Smooth muscle cell (in vitro differentiated cells): Measurements from ENCODE around the gene CYB5A. TPM values are rescaled to one million over a fixed set of nuclear protein-coding genes. Genes with fewer than 3 reads are reported as not detected.
A peak's percentile ranks its signal among the peaks of the same experiment; 100 is the strongest.

Source experiments
- DNase-seq: peaks from one replicate; lab custom pipeline; 2025; ENCODE audit not compliant: unreplicated experiment; lab: John Stamatoyannopoulos, UW
- H2AFZ ChIP-seq: fragments of 200-600 bp; sonication (generic); 2 replicates; pipeline ENCODE4 v1.6.0; 2016; ENCODE audit warnings: antibody characterized with exemption, low read depth, mild to moderate bottlenecking
- H3F3A ChIP-seq: fragments of 200-600 bp; sonication (generic); 2 replicates; pipeline ENCODE4 v1.6.0; 2017; ENCODE audit warnings: antibody characterized with exemption, low read depth
- H3K27ac ChIP-seq: fragments of 200-600 bp; sonication (generic); 2 replicates; pipeline ENCODE4 v1.5.1; 2016; ENCODE audit warnings: low read depth, mild to moderate bottlenecking
- H3K27me3 ChIP-seq: fragments of 200-600 bp; sonication (generic); 2 replicates; pipeline ENCODE4 v1.6.1; 2016; ENCODE audit warnings: low read depth, mild to moderate bottlenecking
- H3K36me3 ChIP-seq: fragments of 200-600 bp; sonication (generic); 2 replicates; pipeline ENCODE4 v1.5.1; 2016; ENCODE audit warnings: low read depth
- H3K4me1 ChIP-seq: fragments of 200-600 bp; sonication (generic); 2 replicates; pipeline ENCODE4 v1.5.1; 2016; ENCODE audit warnings: low read depth
- H3K4me2 ChIP-seq: fragments of 200-600 bp; sonication (generic); 2 replicates; pipeline ENCODE4 v1.6.0; 2016; ENCODE audit warnings: mild to moderate bottlenecking
- H3K4me3 ChIP-seq: fragments of 200-600 bp; sonication (generic); 2 replicates; pipeline ENCODE4 v1.5.1; 2016; ENCODE audit warnings: mild to moderate bottlenecking
- H3K79me2 ChIP-seq: fragments of 200-600 bp; sonication (generic); 2 replicates; pipeline ENCODE4 v1.6.0; 2016; ENCODE audit warnings: low read depth, mild to moderate bottlenecking
- H3K9ac ChIP-seq: fragments of 200-600 bp; sonication (generic); 2 replicates; pipeline ENCODE4 v1.6.0; 2016; ENCODE audit warnings: low read depth
- H3K9me3 ChIP-seq: fragments of 200-600 bp; sonication (generic); replicated peaks from 2 replicates; pipeline ENCODE4 v1.5.1; 2016; ENCODE audit warnings: low read depth
- H4K20me1 ChIP-seq: fragments of 200-600 bp; sonication (generic); 2 replicates; pipeline ENCODE4 v1.6.0; 2016; ENCODE audit warnings: low read depth
- CTCF ChIP-seq: fragments of 200-600 bp; sonication (generic); IDR thresholded peaks from 2 replicates; pipeline ENCODE4 v1.5.1; 2017; ENCODE audit warnings: borderline replicate concordance, mild to moderate bottlenecking, antibody characterized with exemption; ENCODE audit not compliant: insufficient read depth, poor library complexity, severe bottlenecking
- WGBS: methylation state at CpG from one replicate; pipeline ENCODE4 v1.1.7; 2016; ENCODE audit warnings: low lambda C conversion rate; 5-methylcytosine and 5-hydroxymethylcytosine counted together
- polyA plus RNA-seq: library from polyadenylated mRNA; unstranded; fragments of >200 nt; fragmentation: Nextera tagmentation; extraction: Ambion mirVana; gene quantifications from 2 replicates; pipeline ENCODE4 v1.2.1, GENCODE V29; 2016
- total RNA-seq: library from RNA; depleted of rRNA; stranded (reverse); fragments of >200 nt; gene quantifications from 2 replicates; pipeline ENCODE4 v1.2.3, GENCODE V29; 2014

CYB5A gene
- total and polyA plus RNA-seq, 2 experiments from 2014 or later: 52.8 to 83.2 TPM

DNA sequence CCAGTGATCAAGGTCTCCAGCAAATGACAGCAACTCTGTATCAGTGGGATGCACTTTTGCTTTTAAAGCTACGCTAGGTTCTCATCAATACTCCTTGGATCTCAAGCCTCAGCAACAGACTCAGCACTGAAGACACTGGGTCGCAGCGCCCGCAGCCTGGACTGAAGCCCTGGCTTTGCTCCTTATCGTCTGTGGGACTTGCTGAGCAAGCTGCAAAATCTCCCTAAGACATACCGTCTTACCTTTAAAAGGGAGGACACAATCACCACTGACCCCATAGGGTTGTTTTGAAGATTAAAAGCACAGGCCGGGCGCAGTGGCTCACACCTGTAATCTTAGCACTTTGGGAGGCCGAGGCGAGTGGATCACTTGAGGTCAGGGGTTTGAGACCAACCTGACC lies 8.1 kb downstream of the CYB5A start:
- Histone ChIP-seq H3K9ac (no peak overlapping the region), H3K27ac (no peak overlapping the region), H3F3A (no peaks in the 10 kb centered on the region), H3K79me2 (peaks cover 46% of the 10 kb centered on the region), H3K4me2 (no peak overlapping the region), H3K27me3 (no peaks in the 10 kb centered on the region), H4K20me1 (peaks cover 5% of the 10 kb centered on the region), H3K9me3 (no peaks in the 10 kb centered on the region), H3K36me3 (no peaks in the 10 kb centered on the region), H2AFZ (no peak overlapping the region), H3K4me1 (peaks cover 12% of the 10 kb centered on the region), H3K4me3 (no peak overlapping the region)
- 66% methylated on average over 10 of the region's 10 CpGs for WGBS
- no peak for DNase-seq
- no peak for TF ChIP-seq CTCF

GRCh38 chr18:74282755-74283554 lies 8.8 kb downstream of the CYB5A start:
- Histone ChIP-seq H3K36me3 (no peaks in the 10 kb centered on the region), H4K20me1 (peaks cover 5% of the 10 kb centered on the region), H3K4me3 (no peak overlapping the region), H3K27me3 (no peaks in the 10 kb centered on the region), H3K4me2 (peak overlapping the region; percentile 22), H3K27ac (no peak overlapping the region), H3K4me1 (peaks cover 12% of the 10 kb centered on the region), H3F3A (no peaks in the 10 kb centered on the region), H2AFZ (no peak overlapping the region), H3K79me2 (peaks cover 53% of the 10 kb centered on the region), H3K9ac (no peak overlapping the region), H3K9me3 (no peaks in the 10 kb centered on the region)
- no peak for TF ChIP-seq CTCF
- DNase-seq: no peak
- 73% methylated on average over 10 of the region's 10 CpGs for WGBS

GRCh38 chr18:74281980-74282754 lies 9.6 kb downstream of the CYB5A start:
- no peak overlapping the region for H3K9ac ChIP-seq
- no peaks in the 10 kb centered on the region for H3K9me3 ChIP-seq
- no peak for DNase-seq
- TF ChIP-seq CTCF: no peak
- 58% methylated on average over 12 of the region's 12 CpGs for WGBS
- H3K4me1 ChIP-seq: peaks cover 12% of the 10 kb centered on the region
- no peak overlapping the region for H2AFZ ChIP-seq
- no peak overlapping the region for H3K27ac ChIP-seq
- H3K27me3 ChIP-seq: no peaks in the 10 kb centered on the region
- H3K79me2 ChIP-seq: peaks cover 56% of the 10 kb centered on the region
- peak overlapping the region; percentile 12 for H3K4me2 ChIP-seq
- peaks cover 5% of the 10 kb centered on the region for H4K20me1 ChIP-seq
- no peak overlapping the region for H3K4me3 ChIP-seq
- H3K36me3 ChIP-seq: no peaks in the 10 kb centered on the region
- H3F3A ChIP-seq: no peaks in the 10 kb centered on the region
